GM23338 (cell line): ENCODE data around the gene PPFIA1. TPM values are rescaled to one million over a fixed set of nuclear protein-coding genes. Genes with fewer than 3 reads are reported as not detected.

Experiments
- ATAC-seq: fragments of 200-7000 bp; cut with Tn5 transposase; 3 replicates; pipeline ENCODE4 v1.9.1; 2020
- DNase-seq: peaks from one replicate; pipeline ENCODE4 v3.0.0-alpha.2; 2015; ENCODE audit warnings: low spot score
- H2AFZ ChIP-seq: fragments of 200-600 bp; sonication (generic); 2 replicates; pipeline ENCODE4 v1.8.0; 2016; ENCODE audit warnings: antibody characterized with exemption, mild to moderate bottlenecking, moderate library complexity
- H3F3A ChIP-seq: fragments of 200-600 bp; sonication (generic); replicated peaks from 2 replicates; pipeline ENCODE4 v1.8.0; 2017; ENCODE audit warnings: antibody characterized with exemption, mixed run types, low read depth
- H3K27ac ChIP-seq: fragments of 200-600 bp; sonication (generic); 2 replicates; pipeline ENCODE4 v1.6.1; 2016; ENCODE audit warnings: low read depth
- H3K27me3 ChIP-seq: fragments of 200-600 bp; sonication (generic); 2 replicates; pipeline ENCODE4 v1.8.0; 2016; ENCODE audit warnings: mild to moderate bottlenecking, mixed run types, moderate library complexity; ENCODE audit not compliant: insufficient read depth
- H3K36me3 ChIP-seq: fragments of 200-600 bp; sonication (generic); 2 replicates; pipeline ENCODE4 v1.8.0; 2016; ENCODE audit warnings: mild to moderate bottlenecking; ENCODE audit not compliant: insufficient read depth
- H3K4me1 ChIP-seq: fragments of 200-600 bp; sonication (generic); 2 replicates; pipeline ENCODE4 v1.8.0; 2016; ENCODE audit warnings: mild to moderate bottlenecking, moderate library complexity; ENCODE audit not compliant: insufficient read depth
- H3K4me2 ChIP-seq: fragments of 200-600 bp; sonication (generic); 2 replicates; pipeline ENCODE4 v1.7.1; 2017; ENCODE audit warnings: mixed run types
- H3K4me3 ChIP-seq: fragments of 200-600 bp; sonication (generic); 2 replicates; pipeline ENCODE4 v1.6.1; 2016; ENCODE audit warnings: mixed run types
- H3K79me2 ChIP-seq: fragments of 200-600 bp; sonication (generic); replicated peaks from 2 replicates; pipeline ENCODE4 v1.8.0; 2017; ENCODE audit warnings: mild to moderate bottlenecking; ENCODE audit not compliant: insufficient read depth
- H3K9me2 ChIP-seq: fragments of 200-600 bp; sonication (generic); 2 replicates; pipeline ENCODE4 v1.8.0; 2017; ENCODE audit not compliant: insufficient read depth
- H4K20me1 ChIP-seq: fragments of 200-600 bp; sonication (generic); replicated peaks from 2 replicates; pipeline ENCODE4 v1.8.0; 2017; ENCODE audit warnings: mild to moderate bottlenecking; ENCODE audit not compliant: insufficient read depth
- H3K27ac Mint-ChIP-seq: 2 replicates; pipeline ENCODE4 v1.8.0; 2020; ENCODE audit warnings: inconsistent platforms, mild to moderate bottlenecking, moderate library complexity, mixed read lengths
- H3K27me3 Mint-ChIP-seq: 3 replicates; pipeline ENCODE4 v1.8.0; 2022; ENCODE audit warnings: low read depth, mild to moderate bottlenecking, moderate library complexity, mixed read lengths, inconsistent platforms; ENCODE audit not compliant: insufficient read depth, poor library complexity
- H3K36me3 Mint-ChIP-seq: 3 replicates; pipeline ENCODE4 v1.8.0; 2021; ENCODE audit warnings: low read depth, mild to moderate bottlenecking, inconsistent platforms, moderate library complexity, mixed read lengths
- H3K4me1 Mint-ChIP-seq: 3 replicates; pipeline ENCODE4 v1.8.0; 2020; ENCODE audit warnings: mild to moderate bottlenecking, inconsistent platforms, mixed read lengths
- H3K4me3 Mint-ChIP-seq: 3 replicates; pipeline ENCODE4 v1.8.0; 2021; ENCODE audit warnings: moderate library complexity, mild to moderate bottlenecking, inconsistent platforms, mixed read lengths
- H3K9me3 Mint-ChIP-seq: 3 replicates; pipeline ENCODE4 v1.8.0; 2020; ENCODE audit warnings: moderate library complexity, mild to moderate bottlenecking, inconsistent platforms, mixed read lengths
- CREB1 ChIP-seq: fragments of 250-450 bp; sonication (Bioruptor Pico); IDR thresholded peaks from 2 replicates; pipeline ENCODE4 v1.5.0; 2020; ENCODE audit warnings: low read depth, mild to moderate bottlenecking, moderate library complexity
- EZH2 ChIP-seq: fragments of 200-600 bp; sonication (generic); IDR thresholded peaks from one replicate; pipeline ENCODE4 v1.8.0; 2017; ENCODE audit warnings: antibody characterized with exemption, mild to moderate bottlenecking, low read depth; ENCODE audit not compliant: unreplicated experiment
- EZH2phosphoT487 ChIP-seq: fragments of 200-600 bp; sonication (generic); IDR thresholded peaks from one replicate; pipeline ENCODE4 v1.8.1; 2018; ENCODE audit warnings: antibody characterized with exemption; ENCODE audit not compliant: unreplicated experiment
- NANOG ChIP-seq: IDR thresholded peaks from 2 replicates; pipeline ENCODE4 v1.6.1; 2016; ENCODE audit warnings: antibody characterized with exemption, borderline replicate concordance
- POLR2AphosphoS5 ChIP-seq: IDR thresholded peaks from 2 replicates; pipeline ENCODE4 v1.6.1; 2016; ENCODE audit warnings: antibody characterized with exemption, low read depth
- STAT1 ChIP-seq: IDR thresholded peaks from one replicate; pipeline ENCODE4 v1.6.1; 2016; ENCODE audit warnings: antibody characterized with exemption; ENCODE audit not compliant: unreplicated experiment
- ZNF331 ChIP-seq: fragments of 250-450 bp; sonication (Bioruptor Pico); IDR thresholded peaks from 2 replicates; pipeline ENCODE4 v1.5.0; 2020; ENCODE audit warnings: low read depth, mild to moderate bottlenecking, moderate library complexity
- ZNF462 ChIP-seq: fragments of 250-450 bp; sonication (Bioruptor Pico); IDR thresholded peaks from 2 replicates; pipeline ENCODE4 v1.5.0; 2020; ENCODE audit warnings: mild to moderate bottlenecking, moderate library complexity
- polyA plus RNA-seq: library from polyadenylated mRNA; unstranded; fragments of >200 nt; fragmentation: Nextera tagmentation; extraction: Ambion mirVana; gene quantifications from 2 replicates; pipeline ENCODE4 v1.2.1, GENCODE V29; 2016
- total RNA-seq: library from RNA; depleted of rRNA; stranded (reverse); fragments of >200 nt; shearing (Covaris generic); gene quantifications from 2 replicates; pipeline ENCODE4 v1.2.3, GENCODE V29; 2014
- TF ChIP-seq, protein P1 (sequence below), 2 experiments: fragments of 200-600 bp in 1 of 2; sonication (generic) in 1 of 2; conservative IDR thresholded peaks; 2 replicates each; pipeline versions ENCODE4 v1.5.1 to v1.6.1; 2016 to 2017; ENCODE audit warnings: antibody characterized with exemption in 2 of 2, low read depth in 2 of 2, mild to moderate bottlenecking in 2 of 2, moderate library complexity in 1 of 2

The PPFIA1 gene
- total and polyA plus RNA-seq, 2 experiments from 2014 or later: 41.7 to 62.0 TPM

- Histone ChIP-seq H3K79me2 (peaks cover 73% of the 10 kb centered on the region), H3K27me3 (no peaks in the 10 kb centered on the region), H3K9me2 (no peaks in the 10 kb centered on the region), H3K4me1 (peaks cover 8% of the 10 kb centered on the region; the same call in 1 of the 2 replicates), H3K36me3 (peaks cover 21% of the 10 kb centered on the region), H3K27ac (no peak overlapping the region), H2AFZ (no peak overlapping the region), H3K4me2 (no peak overlapping the region), H3K4me3 (no peak overlapping the region), H3F3A (no peaks in the 10 kb centered on the region), H4K20me1 (peaks cover 34% of the 10 kb centered on the region)
- no peak overlapping the region for H3K27ac Mint-ChIP-seq
- peaks cover 6% of the 10 kb centered on the region for H3K4me1 Mint-ChIP-seq
- H3K27me3 Mint-ChIP-seq: peaks cover 7% of the 10 kb centered on the region
- no peak overlapping the region for H3K4me3 Mint-ChIP-seq
- TF ChIP-seq EZH2phosphoT487: no peak
- no peak for DNase-seq
- H3K36me3 Mint-ChIP-seq: peaks cover 75% of the 10 kb centered on the region
- no peak for ATAC-seq
- peaks cover 12% of the 10 kb centered on the region for H3K9me3 Mint-ChIP-seq
Observed at GRCh38 chr11:70297341-70297740, 26.9 kb downstream of the PPFIA1 start.

- Histone ChIP-seq H4K20me1 (peaks cover 30% of the 10 kb centered on the region; the same call in 1 of the 2 replicates), H3K4me1 (peaks cover 8% of the 10 kb centered on the region; the same call in 1 of the 2 replicates), H3F3A (no peaks in the 10 kb centered on the region), H3K27ac (peak overlapping the region; percentile 77), H2AFZ (no peak overlapping the region), H3K27me3 (no peaks in the 10 kb centered on the region), H3K4me2 (no peak overlapping the region), H3K9me2 (no peaks in the 10 kb centered on the region), H3K4me3 (no peak overlapping the region), H3K36me3 (peaks cover 12% of the 10 kb centered on the region), H3K79me2 (peaks cover 73% of the 10 kb centered on the region)
- Mint-ChIP-seq H3K36me3 (peaks cover 64% of the 10 kb centered on the region), H3K27ac (peak overlapping the region; percentile 43; the same call in 1 of the 2 replicates), H3K27me3 (peaks cover 6% of the 10 kb centered on the region), H3K9me3 (peaks cover 12% of the 10 kb centered on the region), H3K4me1 (peaks cover 6% of the 10 kb centered on the region), H3K4me3 (no peak overlapping the region)
- DNase-seq: no peak
- no peak for ATAC-seq
- no peak for TF ChIP-seq EZH2
- TF ChIP-seq POLR2AphosphoS5: no peak
- no peak for TF ChIP-seq ZNF462 (CRISPR knock-in tag)
- TF ChIP-seq NANOG: no peak
- TF ChIP-seq CREB1 (CRISPR knock-in tag): no peak
- TF ChIP-seq STAT1: no peak
- TF ChIP-seq, protein P1, sequence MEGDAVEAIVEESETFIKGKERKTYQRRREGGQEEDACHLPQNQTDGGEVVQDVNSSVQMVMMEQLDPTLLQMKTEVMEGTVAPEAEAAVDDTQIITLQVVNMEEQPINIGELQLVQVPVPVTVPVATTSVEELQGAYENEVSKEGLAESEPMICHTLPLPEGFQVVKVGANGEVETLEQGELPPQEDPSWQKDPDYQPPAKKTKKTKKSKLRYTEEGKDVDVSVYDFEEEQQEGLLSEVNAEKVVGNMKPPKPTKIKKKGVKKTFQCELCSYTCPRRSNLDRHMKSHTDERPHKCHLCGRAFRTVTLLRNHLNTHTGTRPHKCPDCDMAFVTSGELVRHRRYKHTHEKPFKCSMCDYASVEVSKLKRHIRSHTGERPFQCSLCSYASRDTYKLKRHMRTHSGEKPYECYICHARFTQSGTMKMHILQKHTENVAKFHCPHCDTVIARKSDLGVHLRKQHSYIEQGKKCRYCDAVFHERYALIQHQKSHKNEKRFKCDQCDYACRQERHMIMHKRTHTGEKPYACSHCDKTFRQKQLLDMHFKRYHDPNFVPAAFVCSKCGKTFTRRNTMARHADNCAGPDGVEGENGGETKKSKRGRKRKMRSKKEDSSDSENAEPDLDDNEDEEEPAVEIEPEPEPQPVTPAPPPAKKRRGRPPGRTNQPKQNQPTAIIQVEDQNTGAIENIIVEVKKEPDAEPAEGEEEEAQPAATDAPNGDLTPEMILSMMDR (conservative IDR thresholded peaks at IDR 0.05; ENCODE audit: low read depth in 2 of 2): no peak
- no peak for TF ChIP-seq ZNF331 (CRISPR knock-in tag)
- TF ChIP-seq EZH2phosphoT487: no peak
Observed at GRCh38 chr11:70298243-70298915, 27.9 kb downstream of the PPFIA1 start.
